Mesenchymal stem cell (in vitro differentiated cells and primary cell): ENCODE results near the gene MTCH1.

Experiments used
- DNase-seq: peaks from one replicate; pipeline ENCODE4 v3.0.0-alpha.2; 2013
- H2AFZ ChIP-seq: one replicate; pipeline ENCODE4 v1.6.1; 2013; ENCODE audit warnings: low read depth, mild to moderate bottlenecking, control low read depth, inconsistent platforms, low read length, moderate library complexity
- H2AK5ac ChIP-seq: 2 replicates; pipeline ENCODE4 v1.6.1; 2013; ENCODE audit warnings: low read length, moderate library complexity, mild to moderate bottlenecking, inconsistent platforms; ENCODE audit not compliant: severe bottlenecking
- H2BK120ac ChIP-seq: one replicate; pipeline ENCODE4 v1.6.1; 2013; ENCODE audit warnings: low read depth, mild to moderate bottlenecking, inconsistent platforms, low read length, moderate library complexity
- H2BK12ac ChIP-seq, 2 experiments: one replicate each; pipeline ENCODE4 v1.6.1; 2013; ENCODE audit warnings: inconsistent platforms in 2 of 2, low read length in 2 of 2, mild to moderate bottlenecking in 2 of 2, moderate library complexity in 2 of 2, control low read depth in 1 of 2
- H2BK15ac ChIP-seq: one replicate; pipeline ENCODE4 v1.6.1; 2013; ENCODE audit warnings: mild to moderate bottlenecking, low read depth, inconsistent platforms; ENCODE audit not compliant: poor library complexity, severe bottlenecking
- H2BK5ac ChIP-seq: 2 replicates; pipeline ENCODE4 v1.6.1; 2013; ENCODE audit warnings: low read depth, mild to moderate bottlenecking, low read length, control low read depth, inconsistent platforms; ENCODE audit not compliant: poor library complexity, severe bottlenecking
- H3K14ac ChIP-seq, 2 experiments: one replicate each; pipeline ENCODE4 v1.6.1; 2013; ENCODE audit warnings: inconsistent platforms in 2 of 2, low read length in 2 of 2, control low read depth in 1 of 2, mild to moderate bottlenecking in 1 of 2, moderate library complexity in 1 of 2
- H3K18ac ChIP-seq, 2 experiments: one replicate each; pipeline ENCODE4 v1.6.1; 2013; ENCODE audit warnings: inconsistent platforms in 2 of 2, low read length in 2 of 2, control low read depth in 1 of 2, low read depth in 1 of 2, mild to moderate bottlenecking in 1 of 2
- H3K23ac ChIP-seq, 2 experiments: one replicate each; pipeline ENCODE4 v1.6.1; 2013; ENCODE audit warnings: inconsistent platforms in 2 of 2, low read length in 2 of 2, mild to moderate bottlenecking in 2 of 2, moderate library complexity in 2 of 2, control low read depth in 1 of 2
- H3K27ac ChIP-seq: 2 replicates; pipeline ENCODE4 v1.5.1; 2013; ENCODE audit warnings: mild to moderate bottlenecking, moderate library complexity, low read length, control low read depth, inconsistent platforms; ENCODE audit not compliant: poor library complexity, severe bottlenecking
- H3K27me3 ChIP-seq, 2 experiments: 2 replicates each; pipeline versions ENCODE4 v1.6.1 to v1.7.0; 2013; ENCODE audit warnings: low read length in 2 of 2, mild to moderate bottlenecking in 2 of 2, moderate library complexity in 2 of 2, control low read depth in 1 of 2, inconsistent platforms in 1 of 2; ENCODE audit not compliant: control insufficient read depth in 1 of 2, insufficient read depth in 1 of 2
- H3K36me3 ChIP-seq, 2 experiments: 2 replicates each; pipeline versions ENCODE4 v1.6.1 to v1.7.0; 2013; ENCODE audit warnings: low read length in 2 of 2, control low read depth in 1 of 2, inconsistent platforms in 1 of 2, low read depth in 1 of 2, mild to moderate bottlenecking in 1 of 2; ENCODE audit not compliant: insufficient read depth in 2 of 2, control insufficient read depth in 1 of 2
- H3K4ac ChIP-seq, 2 experiments: one replicate each; pipeline ENCODE4 v1.6.1; 2013; ENCODE audit warnings: inconsistent platforms in 2 of 2, low read length in 2 of 2, mild to moderate bottlenecking in 2 of 2, moderate library complexity in 2 of 2, control low read depth in 1 of 2, low read depth in 1 of 2
- H3K4me1 ChIP-seq: 2 replicates; pipeline ENCODE4 v1.6.1; 2013; ENCODE audit warnings: low read depth, low read length, control low read depth; ENCODE audit not compliant: control insufficient read depth, insufficient read depth
- H3K4me2 ChIP-seq: 2 replicates; pipeline ENCODE4 v1.6.1; 2013; ENCODE audit warnings: low read length, mild to moderate bottlenecking, inconsistent platforms; ENCODE audit not compliant: poor library complexity, severe bottlenecking
- H3K4me3 ChIP-seq, 2 experiments: 2 replicates each; pipeline versions ENCODE4 v1.5.1 to v1.7.0; 2013; ENCODE audit warnings: low read length in 2 of 2, mild to moderate bottlenecking in 2 of 2, control low read depth in 1 of 2, low read depth in 1 of 2; ENCODE audit not compliant: insufficient read depth in 1 of 2
- H3K79me1 ChIP-seq: replicated peaks from 2 replicates; pipeline ENCODE4 v1.6.1; 2013; ENCODE audit warnings: mild to moderate bottlenecking, control low read depth, low read length, inconsistent platforms; ENCODE audit not compliant: poor library complexity, severe bottlenecking
- H3K9ac ChIP-seq: 2 replicates; pipeline ENCODE4 v1.7.0; 2013; ENCODE audit warnings: mild to moderate bottlenecking, low read length, moderate library complexity
- H3K9me3 ChIP-seq: 2 replicates; pipeline ENCODE4 v1.7.0; 2013; ENCODE audit warnings: mild to moderate bottlenecking, low read length; ENCODE audit not compliant: control insufficient read depth
- H4K8ac ChIP-seq: one replicate; pipeline ENCODE4 v1.6.1; 2013; ENCODE audit warnings: inconsistent platforms, mild to moderate bottlenecking, low read length, moderate library complexity
- H4K91ac ChIP-seq: one replicate; pipeline ENCODE4 v1.6.1; 2013; ENCODE audit warnings: mild to moderate bottlenecking, low read length, inconsistent platforms
- WGBS: methylation state at CpG from one replicate; pipeline ENCODE4 v1.1.7; 2013; ENCODE audit warnings: mixed read lengths; 5-methylcytosine and 5-hydroxymethylcytosine counted together

The MTCH1 gene

DNA sequence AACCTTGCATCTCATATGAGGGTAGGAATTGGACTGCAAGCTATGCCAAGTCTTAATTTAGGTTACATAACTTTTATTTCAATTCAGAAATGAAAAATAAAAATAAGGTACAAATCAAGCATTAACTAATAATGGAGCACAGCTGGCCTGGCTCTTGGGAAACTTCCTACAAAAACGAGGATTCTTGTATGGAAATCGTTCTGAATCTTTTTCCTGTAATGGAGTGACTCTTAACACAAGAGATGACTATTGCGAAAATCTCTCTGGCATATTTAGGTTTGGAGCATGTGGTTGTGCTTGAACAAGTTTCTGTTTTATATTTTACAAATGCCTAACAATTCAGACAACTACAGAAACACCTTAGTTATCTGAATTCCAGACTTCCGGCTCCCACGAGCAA is 65.5 kb downstream of the MTCH1 start:
- 88% methylated on average over 4 of the region's 5 CpGs for WGBS
- no peak overlapping the region for H2BK120ac ChIP-seq

DNA sequence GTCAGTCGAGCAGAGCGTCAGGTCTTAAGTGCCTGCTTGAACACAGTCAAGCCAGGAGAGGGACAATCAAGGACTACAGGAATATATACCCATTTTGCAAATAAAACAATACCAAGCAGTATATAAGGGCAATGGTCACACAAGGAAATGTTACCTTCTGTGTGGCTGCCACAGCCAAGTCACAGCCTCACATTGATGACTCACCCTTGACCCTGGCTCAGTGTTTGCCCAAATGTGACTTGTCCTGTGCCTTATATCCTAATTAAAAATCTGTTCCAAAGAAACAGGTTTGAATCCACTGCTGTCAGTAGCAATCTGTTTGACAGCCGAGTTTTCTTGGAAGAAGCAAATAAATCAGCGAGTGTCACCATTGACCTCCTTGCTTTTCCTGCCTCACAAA is 65.9 kb downstream of the MTCH1 start:
- no peak overlapping the region for H3K27ac ChIP-seq
- no peak overlapping the region for H4K8ac ChIP-seq
- H3K9ac ChIP-seq = no peak overlapping the region
- no peaks in the 10 kb centered on the region for H3K27me3 ChIP-seq
- no peak overlapping the region for H4K91ac ChIP-seq
- no peak overlapping the region for H2BK12ac ChIP-seq
- H2BK5ac ChIP-seq = no peak overlapping the region
- H3K18ac ChIP-seq = no peak overlapping the region
- no peak overlapping the region for H3K4me2 ChIP-seq
- H2AK5ac ChIP-seq = no peak overlapping the region
- DNase-seq = no peak
- H3K36me3 ChIP-seq = peaks cover 38 to 73% of the 10 kb centered on the region in 2 experiments
- H3K4ac ChIP-seq = no peak overlapping the region
- 90% methylated on average over 4 of the region's 4 CpGs for WGBS
- no peak overlapping the region for H2AFZ ChIP-seq
- H3K9me3 ChIP-seq = no peaks in the 10 kb centered on the region
- no peak overlapping the region for H2BK120ac ChIP-seq
- H3K14ac ChIP-seq = no peak overlapping the region
- H3K4me3 ChIP-seq = no peak overlapping the region
- H3K4me1 ChIP-seq = peaks cover 10% of the 10 kb centered on the region
- H2BK15ac ChIP-seq = no peak overlapping the region
- peaks cover 2% of the 10 kb centered on the region for H3K79me1 ChIP-seq
- no peak overlapping the region for H3K23ac ChIP-seq

More for the DNA sequence above, 65.5 kb downstream of the MTCH1 start:
- Histone ChIP-seq H3K9me3 (no peaks in the 10 kb centered on the region), H4K91ac (no peak overlapping the region), H2BK5ac (no peak overlapping the region), H3K23ac (no peak overlapping the region), H3K4me3 (no peak overlapping the region), H4K8ac (no peak overlapping the region), H3K27me3 (no peaks in the 10 kb centered on the region), H3K4me1 (peaks cover 10% of the 10 kb centered on the region), H3K9ac (no peak overlapping the region), H2AK5ac (no peak overlapping the region), H2BK12ac (no peak overlapping the region), H2BK15ac (no peak overlapping the region), H3K79me1 (peaks cover 2% of the 10 kb centered on the region), H3K18ac (no peak overlapping the region), H3K27ac (no peak overlapping the region), H3K4me2 (no peak overlapping the region), H3K36me3 (peaks cover 35 to 73% of the 10 kb centered on the region in 2 experiments), H3K4ac (no peak overlapping the region), H2AFZ (no peak overlapping the region), H3K14ac (no peak overlapping the region)
- no peak for DNase-seq
